T-helper 22 cell (primary cell): ENCODE measurements around the gene MYO1H.

Experiments used
- DNase-seq: peaks from one replicate; pipeline ENCODE4 v3.0.0-alpha.2; 2020; ENCODE audit warnings: low read depth

MYO1H gene

GRCh38 chr12:109493090-109493489 lies 145.4 kb downstream of the MYO1H start:
- DNase-seq: no peak

DNA sequence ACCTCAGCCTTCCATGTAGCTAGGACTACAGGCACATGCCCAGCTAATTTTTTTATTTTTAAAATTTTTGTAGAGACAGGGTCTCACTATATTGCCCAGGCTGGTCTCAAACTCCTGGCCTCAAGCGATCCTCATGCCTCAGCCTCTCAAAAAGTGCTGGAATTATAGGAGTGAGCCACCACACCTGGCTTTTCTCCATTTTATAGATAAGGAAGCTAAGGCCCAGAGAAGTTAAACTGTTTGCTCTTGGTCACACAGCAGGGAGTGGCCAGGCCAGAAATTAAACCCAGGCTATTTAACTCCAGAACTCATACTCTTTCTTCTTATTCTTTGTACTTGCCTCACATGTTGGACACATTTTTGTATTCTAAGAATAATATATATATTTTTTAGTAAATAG lies 146.2 kb downstream of the MYO1H start:
- no peak for DNase-seq

DNA sequence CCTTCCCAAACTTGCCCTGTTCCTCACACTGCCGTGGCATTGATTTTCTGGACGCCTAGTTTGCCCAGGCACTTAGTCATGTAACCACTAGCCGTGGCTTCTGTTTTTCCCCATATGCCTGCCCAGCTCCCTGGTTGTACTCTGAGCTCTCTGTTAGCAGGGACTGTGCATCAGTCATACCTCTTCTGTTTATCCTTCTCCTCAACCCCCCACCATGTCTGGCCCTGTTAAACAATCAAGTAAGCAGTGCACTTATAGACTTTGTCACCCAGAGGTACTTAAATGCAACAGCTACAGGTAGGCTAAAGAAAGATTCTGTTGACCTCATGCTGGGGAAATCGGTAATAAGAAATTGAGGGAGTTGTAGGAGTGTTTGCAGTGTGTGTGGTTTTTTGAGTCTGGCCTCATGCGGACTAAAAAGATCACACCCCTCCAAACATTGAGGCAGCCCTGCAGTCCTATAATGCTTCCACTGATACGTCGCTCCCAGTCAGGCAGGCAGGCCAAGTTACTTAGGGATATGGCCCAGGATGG lies 146.7 kb downstream of the MYO1H start:
- DNase-seq: no peak

DNA sequence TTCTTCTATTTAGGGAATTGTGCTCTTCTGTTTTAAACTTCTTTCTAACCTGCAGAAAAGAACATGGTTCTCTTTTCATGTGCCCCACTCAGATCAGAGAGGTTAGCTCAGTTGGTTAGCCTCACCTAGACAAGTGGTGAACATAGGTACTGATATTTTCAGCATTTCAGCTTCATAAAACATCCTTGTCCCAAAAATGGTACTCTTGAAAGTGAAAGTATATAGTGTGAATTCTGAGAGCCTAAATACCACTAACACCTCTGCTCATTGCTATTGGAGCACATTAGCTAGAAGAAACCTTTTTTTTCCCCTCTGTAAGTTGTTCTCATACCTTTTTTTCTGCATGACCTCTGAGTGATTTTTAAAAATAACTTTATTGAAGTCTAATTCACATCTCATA lies 147.3 kb downstream of the MYO1H start:
- no peak for DNase-seq

DNA sequence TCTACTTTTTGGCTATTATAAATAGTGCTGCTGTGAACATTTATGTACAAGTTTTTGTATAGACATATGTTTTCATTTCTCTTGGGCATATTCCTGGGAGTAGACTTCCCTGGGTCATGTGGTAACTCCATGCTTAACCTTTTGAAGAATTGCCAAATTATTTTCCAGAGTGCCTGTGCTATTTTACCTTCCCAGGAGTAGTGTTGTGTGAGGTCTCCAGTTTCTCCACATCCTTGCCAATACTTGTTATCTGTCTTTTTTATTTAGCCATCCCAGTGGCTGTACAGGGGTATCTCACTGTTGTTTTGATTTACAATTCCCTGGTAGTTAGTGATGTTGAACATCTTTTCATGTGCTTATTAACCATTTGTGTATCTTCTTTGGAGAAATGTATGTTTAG lies 148.6 kb downstream of the MYO1H start:
- DNase-seq: no peak

- no peak for DNase-seq
These were observed 150.0 kb downstream of the MYO1H start for GRCh38 chr12:109497675-109498074.
